Gastrocnemius medialis (tissue), 4 donors: Measurements from ENCODE around the gene AIFM1.

Experiments used
- CTCF ChIP-seq, 5 experiments: fragments of 450-650 bp in 3 of 5; fragments of 200-600 bp in 2 of 5; sonication (generic) in 2 of 5; IDR thresholded peaks in 4 of 5; conservative IDR thresholded peaks in 1 of 5; 1 replicate in 4 of 5; 2 replicates in 1 of 5; pipeline ENCODE4 v1.5.1; 2016 to 2019; ENCODE audit warnings: antibody characterized with exemption in 5 of 5, mild to moderate bottlenecking in 3 of 5, moderate library complexity in 3 of 5
- POLR2A ChIP-seq, 2 donors: fragments of 450-650 bp; IDR thresholded peaks; one replicate each; pipeline ENCODE4 v1.6.1; 2017; ENCODE audit warnings: antibody characterized with exemption in 2 of 2, mild to moderate bottlenecking in 2 of 2, moderate library complexity in 2 of 2

- no peak for TF ChIP-seq POLR2A (IDR thresholded peaks at IDR 0.05)
- TF ChIP-seq CTCF (IDR thresholded peaks at IDR 0.05 in 4 of 5, conservative IDR thresholded peaks at IDR 0.05 in 1 of 5), result no peak
Measured at GRCh38 chrX:130155564-130155963, 10.1 kb downstream of the AIFM1 start.
